ENCODE results near the gene SIL1.
A peak's percentile ranks its signal among the peaks of the same experiment; 100 is the strongest.
"Not testable (repeated sequence)": the region's sequence is repeated elsewhere in the genome, so short reads cannot be mapped to it uniquely, and the experiment has no call there.

Gene SIL1

DNA sequence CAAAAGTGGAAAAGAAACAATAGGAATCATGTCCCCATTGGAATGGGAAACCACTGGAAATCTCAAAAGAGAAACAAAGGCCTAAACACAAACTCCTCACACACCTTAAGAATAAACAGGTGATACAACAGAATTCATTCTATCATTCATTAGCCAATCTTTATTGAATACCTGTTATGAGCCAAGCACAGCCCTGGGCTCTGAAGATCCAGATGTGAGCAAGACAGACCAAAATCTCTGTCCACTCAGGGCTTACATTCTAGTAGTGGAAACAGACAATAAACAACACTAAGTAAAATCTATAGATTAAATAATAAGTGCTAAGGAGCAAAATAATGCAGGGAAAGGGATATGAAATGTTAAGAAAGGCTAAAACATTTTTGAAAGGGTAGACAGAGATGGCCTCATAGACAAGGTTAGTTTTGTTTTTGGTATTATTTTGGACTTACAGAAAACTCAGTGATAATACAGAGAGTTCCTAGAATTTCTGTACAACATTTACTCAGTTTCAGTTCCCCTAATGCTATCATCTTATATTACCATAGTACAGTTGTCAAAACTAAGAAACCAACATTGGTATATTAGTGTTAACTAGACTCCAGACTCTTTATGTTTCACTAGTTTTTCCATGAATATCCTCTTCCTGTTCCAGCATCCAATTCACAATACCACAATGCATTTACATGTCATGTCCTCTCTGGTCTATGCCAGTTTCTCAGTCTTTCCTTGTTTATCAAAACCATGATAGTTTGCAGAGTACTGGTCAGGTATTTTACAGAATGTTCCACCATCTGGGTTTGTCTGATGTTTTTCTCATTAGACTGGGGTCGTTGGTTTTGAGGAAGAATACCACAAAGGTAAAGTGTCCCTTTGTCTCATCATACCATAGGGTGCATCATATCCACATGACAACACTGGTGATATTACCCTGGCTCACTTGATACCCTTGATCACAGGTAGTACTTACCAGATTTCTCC is 103.7 kb downstream of the SIL1 start:
- H3K4me3 Mint-ChIP-seq, result no peak overlapping the region
- peak overlapping the region; percentile 24 for H3K27ac Mint-ChIP-seq
- H3K4me1 Mint-ChIP-seq, result peaks cover 16% of the 10 kb centered on the region

DNA sequence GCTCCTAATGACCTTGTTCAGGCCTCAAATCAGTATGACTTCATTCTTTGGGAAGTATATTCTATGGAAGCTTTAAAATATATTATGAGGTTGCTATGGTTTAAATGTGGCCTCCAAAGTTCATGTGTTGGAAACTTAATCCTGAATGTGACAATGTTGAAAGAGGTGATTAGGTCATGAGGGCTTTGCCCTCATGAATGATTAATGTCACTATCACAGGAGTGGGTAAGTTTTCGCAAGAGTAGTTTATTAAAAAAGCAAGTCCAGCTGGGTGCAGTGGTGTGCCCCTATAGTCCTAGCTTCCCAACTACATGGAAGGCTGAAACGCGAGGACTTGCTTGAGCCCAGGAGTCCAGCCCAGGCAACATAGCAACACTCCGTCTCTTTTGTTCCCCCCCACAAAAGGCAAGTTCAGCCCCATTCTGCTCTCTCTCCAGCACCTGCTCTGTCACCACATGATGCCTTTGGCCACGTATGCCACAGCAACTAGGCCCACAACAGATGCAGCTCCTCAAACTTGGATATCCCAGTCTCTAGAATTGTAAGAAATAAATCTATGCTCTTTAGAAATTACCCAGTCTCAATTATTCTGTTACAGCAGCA is 105.3 kb downstream of the SIL1 start:
- H3K4me1 Mint-ChIP-seq, result peaks cover 32% of the 10 kb centered on the region

More for the DNA sequence above, 103.7 kb downstream of the SIL1 start:
- H3K9me3 Mint-ChIP-seq, result no peaks in the 10 kb centered on the region
- H3K36me3 Mint-ChIP-seq, result no peaks in the 10 kb centered on the region
- ATAC-seq (peak; percentile 88), DNase-seq (ENCODE audit: low spot score in 2 of 2) (peak in 1 of 2 donors; percentile 22)

DNA sequence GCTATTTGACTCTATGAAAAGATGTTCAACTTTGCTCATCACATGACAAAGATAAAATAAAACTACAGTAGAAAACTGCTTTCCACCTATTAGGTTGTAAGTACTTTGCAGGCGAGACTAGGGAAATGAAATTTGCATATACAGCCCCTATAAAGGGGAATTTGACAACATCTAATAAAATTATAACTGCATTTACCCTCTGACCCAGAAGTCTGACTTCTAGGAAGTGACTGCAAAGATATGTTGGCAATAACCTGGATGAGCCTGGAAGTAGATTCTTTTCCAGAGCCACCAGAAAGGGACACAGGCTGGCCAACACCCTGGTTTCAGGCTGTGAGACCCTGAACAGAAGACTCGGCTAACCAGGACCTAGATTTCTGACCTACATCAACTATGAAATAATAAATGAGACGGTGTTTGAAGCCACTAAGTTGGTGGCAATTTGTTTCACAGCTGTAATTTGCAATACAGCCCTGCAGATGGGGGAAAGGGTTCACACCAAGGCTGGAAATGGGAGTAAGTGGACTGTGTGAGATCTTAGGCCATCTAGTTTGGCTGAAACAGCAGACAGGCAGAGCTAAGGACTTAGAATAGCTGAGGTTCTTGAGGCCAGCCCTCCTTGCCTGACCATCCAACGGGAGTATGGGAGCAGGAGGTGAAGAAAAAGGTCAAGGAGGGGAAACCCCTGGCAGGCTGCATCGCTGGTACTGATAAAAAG is 106.6 kb downstream of the SIL1 start:
- Mint-ChIP-seq H3K4me1 (peaks cover 34% of the 10 kb centered on the region), H3K4me3 (no peak overlapping the region), H3K27ac (peak overlapping the region; percentile 29), H3K9me3 (no peaks in the 10 kb centered on the region), H3K36me3 (no peaks in the 10 kb centered on the region)
- DNase-seq (ENCODE audit: low spot score in 2 of 2) (no peak), ATAC-seq (no peak)

More for the DNA sequence above, 105.3 kb downstream of the SIL1 start:
- Mint-ChIP-seq H3K9me3 (no peaks in the 10 kb centered on the region), H3K36me3 (no peaks in the 10 kb centered on the region), H3K4me3 (no peak overlapping the region), H3K27ac (no peak overlapping the region)
- DNase-seq (ENCODE audit: low spot score in 2 of 2) (no peak), ATAC-seq (no peak)

DNA sequence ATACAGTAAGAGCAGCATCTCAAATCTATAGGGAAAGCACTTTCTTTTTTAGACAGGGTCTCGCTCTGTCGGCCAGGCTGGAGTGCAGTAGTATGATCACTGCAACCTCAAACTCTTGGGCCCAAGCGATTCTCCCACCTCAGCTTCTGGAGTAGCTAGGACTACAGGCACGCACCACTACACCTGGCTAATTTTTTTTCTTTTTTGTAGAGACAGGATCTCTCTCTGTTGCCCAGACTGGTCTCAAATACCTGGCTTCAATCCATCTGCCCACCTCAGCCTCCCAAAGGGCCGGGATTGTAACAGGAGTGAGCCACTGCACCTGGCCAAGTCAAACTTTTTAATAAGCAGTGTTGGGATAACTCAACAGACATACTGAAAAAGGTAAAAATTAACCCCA is 107.6 kb downstream of the SIL1 start:
- H3K4me1 Mint-ChIP-seq, result peaks cover 34% of the 10 kb centered on the region
- no peaks in the 10 kb centered on the region for H3K36me3 Mint-ChIP-seq
- H3K4me3 Mint-ChIP-seq, result no peak overlapping the region
- DNase-seq (ENCODE audit: low spot score in 2 of 2) (no peak), ATAC-seq (no peak)
- H3K27ac Mint-ChIP-seq, result no peak overlapping the region
- H3K9me3 Mint-ChIP-seq, result no peaks in the 10 kb centered on the region

DNA sequence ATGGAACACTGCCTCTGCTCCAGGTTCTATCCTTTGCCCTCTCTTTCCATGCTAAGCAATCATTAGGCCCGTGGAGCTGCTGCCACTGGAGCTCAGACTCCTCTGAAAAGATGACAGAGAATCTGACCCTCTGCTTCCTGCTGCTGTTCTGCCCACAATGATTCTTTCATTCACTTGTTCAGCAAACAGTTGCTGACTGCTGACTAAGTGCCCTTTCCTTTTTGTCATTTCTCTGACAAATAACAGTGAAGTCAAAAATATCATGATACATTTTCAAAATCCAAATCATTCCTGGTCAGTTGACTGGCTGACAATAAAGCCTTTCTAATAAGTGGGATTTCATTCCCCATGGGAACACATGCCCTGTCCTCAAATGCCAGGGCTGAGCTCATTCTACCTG is 110.1 kb downstream of the SIL1 start:
- no peaks in the 10 kb centered on the region for H3K36me3 Mint-ChIP-seq
- DNase-seq (ENCODE audit: low spot score in 2 of 2) (no peak), ATAC-seq (peak; percentile 87)
- peaks cover 19% of the 10 kb centered on the region for H3K4me1 Mint-ChIP-seq
- no peak overlapping the region for H3K4me3 Mint-ChIP-seq
- H3K27ac Mint-ChIP-seq, result no peak overlapping the region
- H3K9me3 Mint-ChIP-seq, result peaks cover 3% of the 10 kb centered on the region

DNA sequence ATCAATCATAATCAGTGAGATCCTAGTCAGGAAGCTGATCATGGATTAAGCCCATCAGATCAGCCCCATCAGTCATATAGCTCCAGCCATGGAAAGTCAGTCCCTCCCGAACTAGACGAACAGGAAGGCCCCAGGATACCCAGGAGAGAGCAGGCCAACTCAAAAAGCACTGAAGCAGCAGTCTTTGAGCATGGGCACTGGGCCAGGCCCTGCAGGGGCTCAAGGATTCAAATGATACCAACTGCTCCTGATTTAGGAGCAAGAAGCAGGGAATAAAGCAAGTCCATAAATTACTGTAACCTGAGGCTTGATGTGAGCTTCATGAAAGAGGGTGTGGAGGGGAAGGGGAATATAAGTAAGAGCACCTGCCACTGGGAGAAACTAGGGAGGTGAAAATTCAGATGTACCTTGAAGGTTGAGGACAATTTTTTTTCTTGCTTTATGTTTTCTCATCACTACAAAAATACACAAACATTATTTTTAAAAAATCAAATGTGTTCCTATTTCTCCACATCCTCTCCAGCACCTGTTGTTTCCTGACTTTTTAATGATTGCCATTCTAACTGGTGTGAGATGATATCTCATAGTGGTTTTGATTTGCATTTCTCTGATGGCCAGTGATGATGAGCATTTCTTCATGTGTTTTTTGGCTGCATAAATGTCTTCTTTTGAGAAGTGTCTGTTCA is 115.2 kb downstream of the SIL1 start:
- peaks cover 3% of the 10 kb centered on the region for H3K4me1 Mint-ChIP-seq
- H3K27ac Mint-ChIP-seq, result no peak overlapping the region
- no peaks in the 10 kb centered on the region for H3K36me3 Mint-ChIP-seq
- DNase-seq (ENCODE audit: low spot score in 2 of 2) (no peak), ATAC-seq (no peak)
- peaks cover 3% of the 10 kb centered on the region for H3K9me3 Mint-ChIP-seq
- no peak overlapping the region for H3K4me3 Mint-ChIP-seq

DNA sequence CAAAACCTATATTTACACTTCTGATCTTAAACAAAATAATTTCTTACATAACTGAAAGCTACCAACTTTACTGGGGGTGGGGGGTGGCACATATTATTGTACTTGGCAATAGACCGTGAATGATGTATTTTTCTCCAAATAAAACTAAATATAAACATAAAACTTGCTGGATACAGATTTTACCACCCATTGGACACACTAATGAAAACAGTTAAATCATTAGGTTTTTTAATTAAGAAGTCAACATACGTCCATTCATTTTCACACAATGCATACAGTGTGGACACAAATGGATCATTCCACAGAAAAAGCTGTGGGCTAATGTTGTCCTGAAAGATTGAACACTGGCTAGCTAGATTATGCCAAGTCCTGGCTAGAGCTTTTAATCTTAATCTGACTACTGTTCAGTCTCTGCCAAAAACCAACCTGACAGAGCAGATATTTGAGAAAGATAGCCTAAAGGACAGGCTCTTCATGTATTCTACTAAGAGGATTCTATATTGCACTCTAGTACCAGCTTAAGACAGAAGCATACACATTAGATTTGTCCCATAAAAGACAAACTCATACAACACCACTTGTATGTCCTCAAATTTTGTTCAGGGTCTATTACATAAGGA is 118.1 kb downstream of the SIL1 start:
- H3K27ac Mint-ChIP-seq, result no peak overlapping the region
- no peaks in the 10 kb centered on the region for H3K36me3 Mint-ChIP-seq
- ATAC-seq (no peak), DNase-seq (ENCODE audit: low spot score in 2 of 2) (no peak)
- no peaks in the 10 kb centered on the region for H3K4me1 Mint-ChIP-seq
- no peak overlapping the region for H3K4me3 Mint-ChIP-seq
- peaks cover 3% of the 10 kb centered on the region for H3K9me3 Mint-ChIP-seq

DNA sequence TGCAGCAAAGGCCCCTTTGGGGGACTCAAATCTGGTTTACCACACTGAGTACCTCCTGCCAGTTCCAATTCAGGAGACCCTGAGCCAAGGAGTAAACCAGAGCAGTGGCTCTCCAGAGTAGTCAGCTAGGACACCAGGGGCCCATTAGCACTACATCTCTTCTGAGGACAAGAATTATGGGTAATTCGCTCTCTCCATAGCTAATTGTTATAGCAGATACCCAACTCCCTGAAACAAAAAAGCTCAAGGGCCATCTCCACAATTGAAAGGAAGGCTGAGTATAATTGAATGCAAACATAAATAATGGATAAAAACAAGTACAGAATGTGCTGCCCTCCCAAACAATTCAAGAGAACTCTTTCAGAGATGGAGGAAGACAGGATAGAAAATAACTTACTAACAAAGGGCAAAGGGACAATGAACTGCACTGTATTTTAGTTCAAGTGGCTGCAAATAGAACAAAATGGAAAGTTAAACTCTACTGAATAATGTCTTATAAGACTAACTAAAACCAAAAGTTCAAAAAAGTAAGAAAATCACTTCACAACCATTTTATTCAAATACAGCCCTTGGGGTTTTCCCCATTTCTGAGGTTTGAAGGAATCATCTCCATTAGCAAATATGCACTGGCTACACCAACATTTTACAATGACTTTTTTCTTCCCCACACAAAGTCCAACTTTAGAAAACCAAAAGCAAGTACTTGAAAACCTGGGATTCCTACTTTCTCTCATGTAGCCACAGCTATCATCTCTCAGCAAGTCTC is 118.8 kb downstream of the SIL1 start:
- H3K4me3 Mint-ChIP-seq, result no peak overlapping the region
- H3K9me3 Mint-ChIP-seq, result no peaks in the 10 kb centered on the region
- H3K27ac Mint-ChIP-seq, result no peak overlapping the region
- no peak for ATAC-seq
- no peaks in the 10 kb centered on the region for H3K36me3 Mint-ChIP-seq
- DNase-seq (ENCODE audit: low spot score in 2 of 2), result no peak
- no peaks in the 10 kb centered on the region for H3K4me1 Mint-ChIP-seq

DNA sequence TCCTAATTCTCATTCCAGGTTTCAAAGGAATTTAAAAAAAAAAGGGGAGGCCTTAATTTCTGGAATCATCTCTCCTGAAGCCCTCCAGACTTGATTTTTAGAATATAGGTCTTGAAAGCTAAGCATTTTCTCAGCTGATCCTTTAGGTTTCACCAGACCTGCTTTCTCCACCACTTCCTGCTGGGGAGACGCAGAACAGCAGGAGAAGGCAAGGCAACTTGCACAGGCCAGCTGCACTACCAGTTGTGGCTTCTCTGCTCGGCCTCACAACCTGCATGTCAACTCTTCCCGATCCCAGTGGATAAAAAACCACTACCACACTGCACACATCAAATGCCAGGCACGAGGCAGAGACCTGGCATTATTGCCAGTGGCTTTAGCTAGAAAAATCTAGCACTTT is 119.8 kb downstream of the SIL1 start:
- ATAC-seq (no peak), DNase-seq (ENCODE audit: low spot score in 2 of 2) (no peak)
- Mint-ChIP-seq H3K36me3 (no peaks in the 10 kb centered on the region), H3K4me3 (no peak overlapping the region), H3K9me3 (no peaks in the 10 kb centered on the region), H3K4me1 (no peaks in the 10 kb centered on the region), H3K27ac (no peak overlapping the region)

DNA sequence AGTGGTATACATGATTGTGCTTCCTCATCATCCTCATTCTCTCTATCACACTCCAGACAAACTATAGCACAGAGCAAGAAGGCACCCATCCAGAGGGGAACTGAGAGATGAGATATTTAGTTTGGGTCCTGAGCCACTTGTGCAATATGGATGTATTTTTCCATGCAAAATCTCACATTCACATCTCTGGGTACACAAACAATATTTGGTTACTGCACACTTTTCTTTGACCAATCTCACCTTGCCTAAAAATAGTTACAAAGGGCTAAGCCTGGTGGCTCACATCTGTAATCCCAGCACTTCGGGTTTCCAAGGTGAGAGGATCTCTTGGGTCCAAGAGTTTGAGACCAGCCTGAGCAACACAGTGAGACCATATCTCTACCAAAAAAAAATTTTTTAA is 120.3 kb downstream of the SIL1 start:
- no peak overlapping the region for H3K27ac Mint-ChIP-seq
- ATAC-seq (no peak), DNase-seq (ENCODE audit: low spot score in 2 of 2) (no peak)
- no peak overlapping the region for H3K4me3 Mint-ChIP-seq
- no peaks in the 10 kb centered on the region for H3K4me1 Mint-ChIP-seq
- H3K36me3 Mint-ChIP-seq, result no peaks in the 10 kb centered on the region
- H3K9me3 Mint-ChIP-seq, result no peaks in the 10 kb centered on the region

DNA sequence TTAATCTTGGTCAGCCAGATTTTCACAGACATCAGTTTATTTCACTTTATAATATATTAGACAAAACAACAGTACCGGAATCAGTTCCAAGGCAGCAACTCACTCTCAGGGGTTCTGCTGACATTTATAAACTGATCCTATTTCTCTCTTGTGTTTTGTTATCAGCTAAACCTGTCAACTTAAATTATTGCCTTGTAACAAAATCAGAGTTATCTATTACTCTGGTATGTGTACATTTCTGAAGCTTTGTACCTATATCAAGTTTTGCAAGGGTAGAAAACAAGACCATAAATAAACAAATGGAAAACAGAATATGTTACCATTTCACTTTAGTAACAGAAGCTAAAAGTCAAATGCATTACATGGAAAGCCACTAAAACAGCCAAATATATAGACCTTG is 122.1 kb downstream of the SIL1 start:
- Mint-ChIP-seq H3K4me1 (no peaks in the 10 kb centered on the region), H3K36me3 (no peaks in the 10 kb centered on the region), H3K4me3 (no peak overlapping the region), H3K27ac (no peak overlapping the region), H3K9me3 (no peaks in the 10 kb centered on the region)
- no peak for ATAC-seq
- no peak for DNase-seq (ENCODE audit: low spot score in 2 of 2)

DNA sequence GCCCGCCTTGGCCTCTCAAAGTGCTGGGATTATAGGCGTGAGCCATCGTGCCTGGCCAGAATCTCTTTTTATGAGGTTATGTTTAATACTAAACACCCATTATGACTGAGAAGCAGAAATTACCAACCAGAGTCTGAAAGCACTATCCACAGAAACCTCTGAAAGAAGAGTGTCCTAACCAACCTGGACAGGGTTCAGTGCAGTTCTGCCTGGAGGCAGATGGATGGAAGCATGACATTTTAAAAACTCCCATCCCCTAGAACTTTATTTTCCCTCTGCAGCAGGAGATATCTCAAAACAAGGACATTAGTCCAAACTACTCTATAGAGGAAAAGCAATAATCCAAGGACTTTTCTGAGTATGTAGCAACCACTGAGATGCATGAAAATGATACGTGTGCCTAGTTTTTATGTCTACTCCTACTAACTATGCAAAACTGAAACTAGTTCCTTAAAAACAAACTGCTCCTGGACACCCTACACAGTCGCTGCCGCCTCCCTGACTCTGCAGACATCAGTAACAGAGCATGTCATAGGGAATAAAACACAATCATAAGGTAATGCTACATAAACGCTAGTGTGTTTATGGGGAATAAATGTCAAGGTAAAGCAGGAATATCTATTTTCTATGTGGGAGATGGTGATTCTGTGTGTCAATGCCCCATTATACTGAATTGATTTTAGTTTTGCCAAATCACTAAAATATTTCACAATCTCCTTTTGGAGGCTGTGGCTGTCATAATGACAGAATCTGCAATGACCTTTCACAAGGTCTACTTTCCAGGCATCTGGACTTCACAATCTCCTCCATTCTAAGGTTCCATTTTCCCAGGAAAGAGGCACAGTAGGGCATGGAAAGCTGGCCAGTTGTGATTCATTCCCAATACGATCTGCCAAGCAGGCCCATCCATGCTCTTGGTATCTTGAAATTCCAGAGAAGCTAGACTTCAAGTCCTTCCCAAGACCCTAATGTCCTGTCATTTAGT is 122.8 kb downstream of the SIL1 start:
- Mint-ChIP-seq H3K4me3 (no peak overlapping the region), H3K36me3 (no peaks in the 10 kb centered on the region), H3K27ac (no peak overlapping the region), H3K4me1 (no peaks in the 10 kb centered on the region), H3K9me3 (no peaks in the 10 kb centered on the region)
- no peak for ATAC-seq
- no peak for DNase-seq (ENCODE audit: low spot score in 2 of 2)

DNA sequence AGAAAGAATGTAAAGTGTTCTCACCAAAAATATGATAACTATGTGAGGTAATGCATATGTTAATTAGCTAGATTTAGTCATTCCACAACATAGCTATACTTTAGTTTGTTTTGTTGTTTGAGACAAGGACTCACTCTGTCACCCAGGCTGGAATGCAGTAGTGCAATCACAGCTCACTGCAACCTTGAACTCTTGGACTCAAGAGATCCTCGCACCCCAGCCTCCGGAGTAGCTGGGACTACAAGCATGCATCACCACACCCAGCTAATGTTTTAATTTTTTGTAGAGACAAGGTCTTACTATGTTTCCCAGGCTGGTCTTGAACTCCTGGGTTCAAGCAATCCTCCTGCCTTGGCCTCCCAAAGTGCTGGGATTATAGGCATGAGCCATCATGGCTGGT is 124.2 kb downstream of the SIL1 start:
- not testable (repeated sequence) for H3K4me3 Mint-ChIP-seq; DNase-seq (ENCODE audit: low spot score in 2 of 2); H3K27ac Mint-ChIP-seq; H3K9me3 Mint-ChIP-seq; H3K36me3 Mint-ChIP-seq; H3K4me1 Mint-ChIP-seq; ATAC-seq

All from stimulated activated effector memory CD8-positive, alpha-beta T cell treated with anti-CD3 and anti-CD28 coated beads, Interleukin-12 subunit alpha, Interleukin-12 subunit beta, amount 100 ng/mL, for 72 hours (primary cell).